ENCODE measurements around the gene STYXL2. TPM values are rescaled to one million over a fixed set of nuclear protein-coding genes. Genes with fewer than 3 reads are reported as not detected.

Gene STYXL2
- polyA plus RNA-seq, 1 donor (not counting 4 experiments of a cell fraction or from before 2014, with no cell fraction given): not detected

DNA sequence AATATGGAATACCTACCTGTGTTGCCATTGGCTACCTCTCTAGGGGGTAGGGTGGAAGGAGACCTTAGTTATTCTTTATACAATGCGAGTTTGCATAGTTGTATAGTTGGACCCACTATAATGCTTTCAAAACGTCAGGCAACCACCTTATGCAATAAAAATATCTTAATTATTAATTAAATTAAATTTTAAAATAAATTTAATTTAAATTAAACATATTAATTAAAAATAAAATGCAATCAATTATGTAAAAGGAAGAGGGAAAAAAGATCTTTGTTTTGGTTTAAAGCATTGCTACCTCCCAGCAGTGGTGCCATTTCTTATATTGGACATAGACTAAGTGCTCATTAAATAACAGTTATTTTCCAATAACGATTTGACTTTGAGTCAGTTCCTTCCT lies 26.0 kb upstream of the STYXL2 start:
- Histone ChIP-seq H3K79me2 (ENCODE audit: control insufficient read depth, insufficient read depth, low read length) (no peaks in the 10 kb centered on the region), H3K9me1 (ENCODE audit: control insufficient read depth, extremely low read depth, insufficient read depth, low read length) (no peaks in the 10 kb centered on the region), H3K4me2 (ENCODE audit: control insufficient read depth, extremely low read depth, insufficient read depth, low read depth, low read length) (no peak overlapping the region), H3K4me1 (ENCODE audit: control insufficient read depth, extremely low read depth, insufficient read depth, low read length) (no peaks in the 10 kb centered on the region), H3K27me3 (ENCODE audit: control insufficient read depth, extremely low read depth, insufficient read depth, low read length) (no peaks in the 10 kb centered on the region), H3K9ac (ENCODE audit: control insufficient read depth, extremely low read depth, insufficient read depth, low read length) (no peak overlapping the region), H3K27ac (ENCODE audit: control insufficient read depth, insufficient read depth, low read length) (no peak overlapping the region), H2AFZ (ENCODE audit: control insufficient read depth, low read length) (no peak overlapping the region), H3K4me3 (ENCODE audit: control insufficient read depth in 2 of 3, extremely low read depth in 1 of 3, insufficient read depth in 2 of 3, low read depth in 1 of 3, low read length in 3 of 3) (no peak overlapping the region), H4K20me1 (ENCODE audit: control insufficient read depth, extremely low read depth, insufficient read depth, low read length) (no peaks in the 10 kb centered on the region), H3K9me3 (ENCODE audit: control insufficient read depth, low read depth, low read length) (no peaks in the 10 kb centered on the region), H3K36me3 (ENCODE audit: control insufficient read depth in 2 of 2, extremely low read depth in 1 of 2, insufficient read depth in 2 of 2, low read length in 2 of 2) (no peaks in the 10 kb centered on the region)
- TF ChIP-seq CTCF (optimal IDR thresholded peaks at IDR 0.05 in 1 of 3, IDR thresholded peaks at IDR 0.05 in 1 of 3, conservative IDR thresholded peaks at IDR 0.05 in 1 of 3; ENCODE audit: extremely low read depth in 1 of 3, insufficient read depth in 2 of 3, low read length in 3 of 3): no peak
- no peak for TF ChIP-seq EZH2 (IDR thresholded peaks at IDR 0.05; ENCODE audit: low read length)
- FAIRE-seq: no peak
- dilution Hi-C loops (cut with MboI; ENCODE audit: extremely low pct_ligation_motif_present, low sequenced_read_pairs): loop anchor here (25.0 kb wide), 2 partner anchors 206 to 444 kb away; partner anchors contain the start of gene CD247
- DNase-seq (ENCODE audit: low read depth, low spot score): no peak

DNA sequence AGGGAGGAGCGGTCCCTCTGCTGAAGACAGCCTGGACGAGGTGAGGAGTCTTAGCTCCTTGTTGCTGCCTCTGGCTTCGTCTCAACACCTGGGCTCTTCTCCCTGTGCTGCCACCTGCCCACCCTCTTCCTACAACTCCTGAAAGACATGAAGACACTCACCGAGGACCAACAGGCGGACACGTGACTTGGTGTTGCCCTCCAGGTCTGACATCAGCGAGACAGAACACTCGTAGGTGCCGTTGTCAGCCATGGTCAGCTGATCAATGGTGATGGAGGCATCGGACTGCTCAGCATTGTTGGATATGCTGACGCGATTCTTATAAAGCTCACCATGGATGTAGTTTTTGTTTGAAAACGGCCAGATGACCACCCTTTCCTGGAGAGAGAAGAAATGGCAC lies 25.1 kb upstream of the STYXL2 start:
- no peak overlapping the region for H3K9ac ChIP-seq (ENCODE audit: control insufficient read depth, extremely low read depth, insufficient read depth, low read length)
- no peaks in the 10 kb centered on the region for H3K79me2 ChIP-seq (ENCODE audit: control insufficient read depth, insufficient read depth, low read length)
- H3K4me2 ChIP-seq (ENCODE audit: control insufficient read depth, extremely low read depth, insufficient read depth, low read depth, low read length): no peak overlapping the region
- FAIRE-seq (no peak), DNase-seq (ENCODE audit: low read depth, low spot score) (no peak)
- dilution Hi-C loops (cut with MboI; ENCODE audit: extremely low pct_ligation_motif_present, low sequenced_read_pairs): loop anchor here (25.0 kb wide), 2 partner anchors 206 to 444 kb away; partner anchors contain the start of gene CD247
- TF ChIP-seq EZH2 (IDR thresholded peaks at IDR 0.05; ENCODE audit: low read length) (no peak), CTCF (optimal IDR thresholded peaks at IDR 0.05 in 1 of 3, IDR thresholded peaks at IDR 0.05 in 1 of 3, conservative IDR thresholded peaks at IDR 0.05 in 1 of 3; ENCODE audit: extremely low read depth in 1 of 3, insufficient read depth in 2 of 3, low read length in 3 of 3) (no peak)
- H3K27me3 ChIP-seq (ENCODE audit: control insufficient read depth, extremely low read depth, insufficient read depth, low read length): peaks cover 7% of the 10 kb centered on the region
- no peaks in the 10 kb centered on the region for H3K9me1 ChIP-seq (ENCODE audit: control insufficient read depth, extremely low read depth, insufficient read depth, low read length)
- no peak overlapping the region for H3K27ac ChIP-seq (ENCODE audit: control insufficient read depth, insufficient read depth, low read length)
- H4K20me1 ChIP-seq (ENCODE audit: control insufficient read depth, extremely low read depth, insufficient read depth, low read length): no peaks in the 10 kb centered on the region
- H3K4me1 ChIP-seq (ENCODE audit: control insufficient read depth, extremely low read depth, insufficient read depth, low read length): no peaks in the 10 kb centered on the region
- no peaks in the 10 kb centered on the region for H3K9me3 ChIP-seq (ENCODE audit: control insufficient read depth, low read depth, low read length)
- no peak overlapping the region for H3K4me3 ChIP-seq (ENCODE audit: control insufficient read depth in 2 of 3, extremely low read depth in 1 of 3, insufficient read depth in 2 of 3, low read depth in 1 of 3, low read length in 3 of 3)
- H2AFZ ChIP-seq (ENCODE audit: control insufficient read depth, low read length): no peak overlapping the region
- no peaks in the 10 kb centered on the region for H3K36me3 ChIP-seq (ENCODE audit: control insufficient read depth in 2 of 2, extremely low read depth in 1 of 2, insufficient read depth in 2 of 2, low read length in 2 of 2)

All from keratinocyte (primary cell).